Glutamatergic neuron (in vitro differentiated cells): Measurements from ENCODE around the gene KIF21B. TPM values are rescaled to one million over a fixed set of nuclear protein-coding genes. Genes with fewer than 3 reads are reported as not detected.

Source experiments
- DNase-seq: peaks from one replicate; pipeline ENCODE4 v3.0.0; 2022
- H3K27ac Mint-ChIP-seq: one replicate; pipeline ENCODE4 v1.8.0; 2020; ENCODE audit warnings: mild to moderate bottlenecking, mixed read lengths, inconsistent platforms; ENCODE audit not compliant: unreplicated experiment
- H3K27me3 Mint-ChIP-seq: one replicate; pipeline ENCODE4 v1.8.0; 2020; ENCODE audit warnings: mild to moderate bottlenecking, moderate library complexity, mixed read lengths, inconsistent platforms; ENCODE audit not compliant: unreplicated experiment
- H3K36me3 Mint-ChIP-seq: one replicate; pipeline ENCODE4 v1.8.0; 2020; ENCODE audit warnings: mild to moderate bottlenecking, mixed read lengths, inconsistent platforms; ENCODE audit not compliant: unreplicated experiment
- H3K4me1 Mint-ChIP-seq: one replicate; pipeline ENCODE4 v1.8.0; 2020; ENCODE audit warnings: mild to moderate bottlenecking, low read depth, mixed read lengths, inconsistent platforms; ENCODE audit not compliant: unreplicated experiment
- H3K4me3 Mint-ChIP-seq: one replicate; pipeline ENCODE4 v1.8.0; 2020; ENCODE audit warnings: mild to moderate bottlenecking, mixed read lengths, inconsistent platforms; ENCODE audit not compliant: unreplicated experiment
- H3K9me3 Mint-ChIP-seq: one replicate; pipeline ENCODE4 v1.8.0; 2020; ENCODE audit warnings: mild to moderate bottlenecking, moderate library complexity, mixed read lengths, inconsistent platforms; ENCODE audit not compliant: unreplicated experiment
- total RNA-seq: library from RNA; stranded (reverse); fragmentation: NEBNext Ultra II Directional; extraction: Animal tissue kit (Norgen Biotek cat#: 25700); gene quantifications from one replicate; pipeline ENCODE4 v1.2.1, GENCODE V29; 2021; ENCODE audit not compliant: unreplicated experiment
- TF ChIP-seq, protein P1 (sequence below): fragments of 200-600 bp; sonication (generic); IDR thresholded peaks from one replicate; pipeline ENCODE4 v1.5.0; 2021; ENCODE audit not compliant: partially characterized antibody, unreplicated experiment

Gene KIF21B
- total RNA-seq, 1 donor from 2014 or later = 51.1 TPM

GRCh38 chr1:201062511-201063091 lies 39.1 kb upstream of the KIF21B start:
- no peak for DNase-seq
- peaks cover 10% of the 10 kb centered on the region for H3K27me3 Mint-ChIP-seq
- H3K4me3 Mint-ChIP-seq = no peak overlapping the region
- TF ChIP-seq, protein P1, sequence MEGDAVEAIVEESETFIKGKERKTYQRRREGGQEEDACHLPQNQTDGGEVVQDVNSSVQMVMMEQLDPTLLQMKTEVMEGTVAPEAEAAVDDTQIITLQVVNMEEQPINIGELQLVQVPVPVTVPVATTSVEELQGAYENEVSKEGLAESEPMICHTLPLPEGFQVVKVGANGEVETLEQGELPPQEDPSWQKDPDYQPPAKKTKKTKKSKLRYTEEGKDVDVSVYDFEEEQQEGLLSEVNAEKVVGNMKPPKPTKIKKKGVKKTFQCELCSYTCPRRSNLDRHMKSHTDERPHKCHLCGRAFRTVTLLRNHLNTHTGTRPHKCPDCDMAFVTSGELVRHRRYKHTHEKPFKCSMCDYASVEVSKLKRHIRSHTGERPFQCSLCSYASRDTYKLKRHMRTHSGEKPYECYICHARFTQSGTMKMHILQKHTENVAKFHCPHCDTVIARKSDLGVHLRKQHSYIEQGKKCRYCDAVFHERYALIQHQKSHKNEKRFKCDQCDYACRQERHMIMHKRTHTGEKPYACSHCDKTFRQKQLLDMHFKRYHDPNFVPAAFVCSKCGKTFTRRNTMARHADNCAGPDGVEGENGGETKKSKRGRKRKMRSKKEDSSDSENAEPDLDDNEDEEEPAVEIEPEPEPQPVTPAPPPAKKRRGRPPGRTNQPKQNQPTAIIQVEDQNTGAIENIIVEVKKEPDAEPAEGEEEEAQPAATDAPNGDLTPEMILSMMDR = no peak
- H3K27ac Mint-ChIP-seq = no peak overlapping the region
- peaks cover 11% of the 10 kb centered on the region for H3K9me3 Mint-ChIP-seq
- no peaks in the 10 kb centered on the region for H3K36me3 Mint-ChIP-seq
- H3K4me1 Mint-ChIP-seq = peaks cover 13% of the 10 kb centered on the region

- H3K4me3 Mint-ChIP-seq = no peak overlapping the region
- no peak overlapping the region for H3K27ac Mint-ChIP-seq
- peaks cover 10% of the 10 kb centered on the region for H3K27me3 Mint-ChIP-seq
- peaks cover 8% of the 10 kb centered on the region for H3K9me3 Mint-ChIP-seq
- no peak for DNase-seq
- no peaks in the 10 kb centered on the region for H3K36me3 Mint-ChIP-seq
- H3K4me1 Mint-ChIP-seq = peaks cover 18% of the 10 kb centered on the region
- TF ChIP-seq, protein P1 = no peak
Observed at GRCh38 chr1:201061886-201062285, 38.4 kb upstream of the KIF21B start.

- peaks cover 17% of the 10 kb centered on the region for H3K27me3 Mint-ChIP-seq
- peaks cover 15% of the 10 kb centered on the region for H3K9me3 Mint-ChIP-seq
- peak overlapping the region; percentile 11 for H3K4me3 Mint-ChIP-seq
- H3K4me1 Mint-ChIP-seq = peaks cover 26% of the 10 kb centered on the region
- no peaks in the 10 kb centered on the region for H3K36me3 Mint-ChIP-seq
- DNase-seq = no peak
- TF ChIP-seq, protein P1 = no peak
- no peak overlapping the region for H3K27ac Mint-ChIP-seq
Observed at GRCh38 chr1:201061049-201061448, 37.5 kb upstream of the KIF21B start.

DNA sequence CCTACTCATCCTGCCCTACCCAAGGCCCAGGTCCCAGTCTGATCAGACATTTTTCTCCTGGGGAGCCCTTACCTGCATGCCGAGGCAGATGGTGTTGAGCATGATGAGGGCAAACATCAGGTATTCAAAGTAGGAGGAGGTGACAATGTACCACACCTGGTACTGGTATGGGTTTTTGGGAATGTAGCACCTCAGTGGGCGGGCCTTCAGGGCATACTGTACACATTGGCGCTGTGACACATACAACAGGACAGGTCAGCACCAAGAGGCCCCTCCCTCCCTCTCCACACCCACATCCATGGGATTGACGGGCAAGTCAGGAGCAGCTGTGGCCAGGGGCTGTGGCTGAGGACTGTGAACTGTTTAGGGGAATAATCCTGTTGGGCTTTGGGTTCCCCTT lies 37.1 kb upstream of the KIF21B start:
- peaks cover 20% of the 10 kb centered on the region for H3K9me3 Mint-ChIP-seq
- DNase-seq = no peak
- no peak overlapping the region for H3K4me3 Mint-ChIP-seq
- peaks cover 31% of the 10 kb centered on the region for H3K4me1 Mint-ChIP-seq
- H3K27ac Mint-ChIP-seq = no peak overlapping the region
- peaks cover 21% of the 10 kb centered on the region for H3K27me3 Mint-ChIP-seq
- TF ChIP-seq, protein P1 = no peak
- no peaks in the 10 kb centered on the region for H3K36me3 Mint-ChIP-seq

- H3K27ac Mint-ChIP-seq = no peak overlapping the region
- H3K27me3 Mint-ChIP-seq = peaks cover 18% of the 10 kb centered on the region
- peaks cover 35% of the 10 kb centered on the region for H3K4me1 Mint-ChIP-seq
- TF ChIP-seq, protein P1 = no peak
- H3K4me3 Mint-ChIP-seq = no peak overlapping the region
- no peak for DNase-seq
- H3K9me3 Mint-ChIP-seq = peaks cover 21% of the 10 kb centered on the region
- H3K36me3 Mint-ChIP-seq = no peaks in the 10 kb centered on the region
Observed at GRCh38 chr1:201059871-201060555, 36.5 kb upstream of the KIF21B start.
